H9 (cell line): ENCODE results near the gene ASB7. TPM values are rescaled to one million over a fixed set of nuclear protein-coding genes. Genes with fewer than 3 reads are reported as not detected.

Experiments used
- DNase-seq: peaks from one replicate; pipeline ENCODE4 v3.0.0-alpha.2; 2017
- H2AFZ ChIP-seq: one replicate; pipeline ENCODE4 v1.6.1; 2013; ENCODE audit warnings: mild to moderate bottlenecking, low read length, control low read depth, moderate library complexity
- H2AK5ac ChIP-seq: 2 replicates; pipeline ENCODE4 v1.6.1; 2013; ENCODE audit warnings: low read length, control low read depth, mixed read lengths; ENCODE audit not compliant: insufficient read length
- H2BK120ac ChIP-seq: one replicate; pipeline ENCODE4 v1.6.1; 2013; ENCODE audit warnings: low read depth, mild to moderate bottlenecking, low read length, control low read depth, inconsistent platforms; ENCODE audit not compliant: poor library complexity, severe bottlenecking
- H2BK12ac ChIP-seq: 2 replicates; pipeline ENCODE4 v1.6.1; 2013; ENCODE audit warnings: low read length, control low read depth, mixed read lengths, low read depth; ENCODE audit not compliant: insufficient read length
- H2BK15ac ChIP-seq: 2 replicates; pipeline ENCODE4 v1.6.1; 2013; ENCODE audit warnings: low read depth, low read length, control low read depth
- H2BK20ac ChIP-seq: one replicate; pipeline ENCODE4 v1.6.1; 2013; ENCODE audit warnings: low read depth, mild to moderate bottlenecking, low read length, control low read depth, inconsistent platforms; ENCODE audit not compliant: poor library complexity, severe bottlenecking
- H2BK5ac ChIP-seq: 2 replicates; pipeline ENCODE4 v1.6.1; 2013; ENCODE audit warnings: low read length, control low read depth, mixed read lengths; ENCODE audit not compliant: insufficient read length
- H3K14ac ChIP-seq: 2 replicates; pipeline ENCODE4 v1.6.1; 2013; ENCODE audit warnings: low read length, control low read depth; ENCODE audit not compliant: insufficient read depth
- H3K18ac ChIP-seq: 2 replicates; pipeline ENCODE4 v1.6.1; 2013; ENCODE audit warnings: low read depth, mild to moderate bottlenecking, mixed read lengths, low read length, control low read depth; ENCODE audit not compliant: insufficient read length
- H3K23ac ChIP-seq: 2 replicates; pipeline ENCODE4 v1.6.1; 2013; ENCODE audit warnings: low read length, control low read depth, mixed read lengths, low read depth; ENCODE audit not compliant: insufficient read length
- H3K23me2 ChIP-seq: 2 replicates; pipeline ENCODE4 v1.6.1; 2013; ENCODE audit warnings: low read depth, mild to moderate bottlenecking, mixed read lengths, low read length, control low read depth; ENCODE audit not compliant: insufficient read length, poor library complexity, severe bottlenecking
- H3K27ac ChIP-seq: 2 replicates; pipeline ENCODE4 v1.5.1; 2013; ENCODE audit warnings: low read length, control low read depth, mixed read lengths, low read depth; ENCODE audit not compliant: insufficient read length
- H3K27me3 ChIP-seq: 2 replicates; pipeline ENCODE4 v1.6.1; 2013; ENCODE audit warnings: low read length, control low read depth, inconsistent platforms; ENCODE audit not compliant: insufficient read depth
- H3K4ac ChIP-seq: 2 replicates; pipeline ENCODE4 v1.6.1; 2013; ENCODE audit warnings: low read depth, mild to moderate bottlenecking, control low read depth, inconsistent platforms, low read length, moderate library complexity
- H3K4me1 ChIP-seq: 2 replicates; pipeline ENCODE4 v1.6.1; 2013; ENCODE audit warnings: low read length, control low read depth, inconsistent platforms; ENCODE audit not compliant: insufficient read depth
- H3K4me2 ChIP-seq: 2 replicates; pipeline ENCODE4 v1.6.1; 2013; ENCODE audit warnings: low read length, control low read depth, mixed read lengths; ENCODE audit not compliant: insufficient read length, insufficient read depth
- H3K56ac ChIP-seq: 2 replicates; pipeline ENCODE4 v1.6.1; 2013; ENCODE audit warnings: low read depth, mild to moderate bottlenecking, mixed read lengths, low read length, control low read depth; ENCODE audit not compliant: insufficient read length
- H3K79me1 ChIP-seq: 2 replicates; pipeline ENCODE4 v1.6.1; 2013; ENCODE audit warnings: low read depth, mild to moderate bottlenecking, moderate library complexity, low read length, control low read depth, inconsistent platforms; ENCODE audit not compliant: insufficient read depth, poor library complexity, severe bottlenecking
- H3K79me2 ChIP-seq: 2 replicates; pipeline ENCODE4 v1.6.1; 2013; ENCODE audit warnings: low read length, control low read depth, inconsistent platforms; ENCODE audit not compliant: insufficient read depth
- H3K9ac ChIP-seq: 2 replicates; pipeline ENCODE4 v1.6.1; 2013; ENCODE audit warnings: low read length, control low read depth, mixed read lengths; ENCODE audit not compliant: insufficient read length; ENCODE audit errors: extremely low read depth
- H3K9me3 ChIP-seq: one replicate; pipeline ENCODE4 v1.6.1; 2013; ENCODE audit warnings: low read depth, low read length, inconsistent platforms; ENCODE audit not compliant: control insufficient read depth
- H3T11ph ChIP-seq: one replicate; pipeline ENCODE4 v1.6.1; 2013; ENCODE audit warnings: mild to moderate bottlenecking, low read length, control low read depth, inconsistent platforms
- H4K20me1 ChIP-seq: one replicate; pipeline ENCODE4 v1.6.1; 2013; ENCODE audit not compliant: control insufficient read depth, insufficient read length, insufficient read depth
- H4K5ac ChIP-seq: 2 replicates; pipeline ENCODE4 v1.6.1; 2013; ENCODE audit warnings: low read depth, mild to moderate bottlenecking, mixed read lengths, low read length, control low read depth; ENCODE audit not compliant: insufficient read length
- H4K8ac ChIP-seq: replicated peaks from 2 replicates; pipeline ENCODE4 v1.6.1; 2013; ENCODE audit warnings: low read length, control low read depth, mixed read lengths, low read depth; ENCODE audit not compliant: insufficient read length
- H4K91ac ChIP-seq: 2 replicates; pipeline ENCODE4 v1.6.1; 2013; ENCODE audit warnings: low read depth, mild to moderate bottlenecking, moderate library complexity, mixed read lengths, low read length, control low read depth; ENCODE audit not compliant: insufficient read length
- H3K27ac Mint-ChIP-seq, 3 experiments: 2 replicates in 2 of 3; 3 replicates in 1 of 3; pipeline ENCODE4 v1.8.0; 2020 to 2021; ENCODE audit warnings: mixed read lengths in 3 of 3, mild to moderate bottlenecking in 1 of 3, moderate library complexity in 1 of 3
- H3K27me3 Mint-ChIP-seq: 2 replicates; pipeline ENCODE4 v1.8.0; 2021; ENCODE audit warnings: low read depth, mild to moderate bottlenecking, moderate library complexity, mixed read lengths
- H3K36me3 Mint-ChIP-seq, 3 experiments: 2 replicates in 2 of 3; 3 replicates in 1 of 3; pipeline ENCODE4 v1.8.0; 2020 to 2021; ENCODE audit warnings: low read depth in 3 of 3, mixed read lengths in 3 of 3; ENCODE audit not compliant: insufficient read depth in 1 of 3
- H3K4me1 Mint-ChIP-seq, 2 experiments: 2 replicates each; pipeline ENCODE4 v1.8.0; 2020; ENCODE audit warnings: mixed read lengths in 2 of 2
- H3K4me3 Mint-ChIP-seq, 2 experiments: 2 replicates in 1 of 2; 3 replicates in 1 of 2; pipeline ENCODE4 v1.8.0; 2020 to 2021; ENCODE audit warnings: mild to moderate bottlenecking in 2 of 2, mixed read lengths in 2 of 2, moderate library complexity in 1 of 2
- H3K9me3 Mint-ChIP-seq, 2 experiments: 2 replicates in 1 of 2; 3 replicates in 1 of 2; pipeline ENCODE4 v1.8.0; 2020; ENCODE audit warnings: mild to moderate bottlenecking in 2 of 2, mixed read lengths in 2 of 2, moderate library complexity in 1 of 2
- CTCF ChIP-seq: fragments of 200-600 bp; sonication (generic); conservative IDR thresholded peaks from 3 replicates; pipeline ENCODE4 v1.8.0; 2021; ENCODE audit warnings: antibody characterized with exemption, mild to moderate bottlenecking
- total RNA-seq: library from RNA; stranded (reverse); gene quantifications from 2 replicates; pipeline ENCODE4 v1.2.1, GENCODE V29; 2021

Gene ASB7
- total RNA-seq, 1 experiment from 2014 or later, result 12.8 TPM

GRCh38 chr15:100560323-100560722 is 42.1 kb upstream of the ASB7 start:
- H3K27me3 Mint-ChIP-seq, result no peaks in the 10 kb centered on the region; the same call in 1 of the 2 replicates
- Histone ChIP-seq H2AFZ (no peak overlapping the region), H4K91ac (no peak overlapping the region), H3T11ph (no peak overlapping the region), H3K9ac (no peak overlapping the region), H3K79me1 (no peaks in the 10 kb centered on the region), H2BK20ac (no peak overlapping the region), H2AK5ac (no peak overlapping the region), H3K27me3 (no peaks in the 10 kb centered on the region), H2BK5ac (no peak overlapping the region), H3K79me2 (no peaks in the 10 kb centered on the region), H2BK120ac (no peak overlapping the region), H2BK12ac (no peak overlapping the region), H2BK15ac (no peak overlapping the region), H3K23me2 (no peaks in the 10 kb centered on the region), H3K18ac (no peak overlapping the region), H4K20me1 (no peaks in the 10 kb centered on the region), H3K56ac (no peak overlapping the region), H4K5ac (no peak overlapping the region), H3K23ac (no peak overlapping the region), H3K4ac (no peak overlapping the region), H3K4me1 (no peaks in the 10 kb centered on the region), H3K27ac (no peak overlapping the region), H3K9me3 (peaks cover 7% of the 10 kb centered on the region), H3K4me2 (no peak overlapping the region), H4K8ac (no peak overlapping the region), H3K14ac (no peak overlapping the region)
- H3K36me3 Mint-ChIP-seq, result peaks cover 8 to 26% (median 12%) of the 10 kb centered on the region in 3 experiments; a peak in 6 of 7 replicates
- no peak for DNase-seq
- H3K9me3 Mint-ChIP-seq, result peaks cover 21 to 29% of the 10 kb centered on the region in 2 experiments
- no peak overlapping the region for H3K27ac Mint-ChIP-seq
- no peak overlapping the region for H3K4me3 Mint-ChIP-seq
- no peaks in the 10 kb centered on the region for H3K4me1 Mint-ChIP-seq
- TF ChIP-seq CTCF, result no peak
